Testis (tissue), 3 donors: ENCODE data around the gene SLC6A20. TPM values are rescaled to one million over a fixed set of nuclear protein-coding genes. Genes with fewer than 3 reads are reported as not detected.

Experiments
- DNase-seq: peaks from one replicate; pipeline ENCODE4 v3.0.0-alpha.2; 2019
- H3K27ac ChIP-seq, 2 donors: fragments of 200-600 bp; sonication (generic); one replicate each; pipeline ENCODE4 v1.5.1; 2019
- H3K27me3 ChIP-seq: fragments of 200-600 bp; sonication (generic); one replicate; pipeline ENCODE4 v1.5.1; 2019
- H3K36me3 ChIP-seq: fragments of 200-600 bp; sonication (generic); one replicate; pipeline ENCODE4 v1.5.1; 2017; ENCODE audit warnings: low read depth; ENCODE audit errors: missing control alignments
- H3K4me1 ChIP-seq: fragments of 200-600 bp; sonication (generic); one replicate; pipeline ENCODE4 v1.5.1; 2019
- H3K4me3 ChIP-seq, 2 donors: fragments of 200-600 bp; sonication (generic); one replicate each; pipeline ENCODE4 v1.5.1; 2017 to 2019
- H3K9me3 ChIP-seq: fragments of 200-600 bp; sonication (generic); one replicate; pipeline ENCODE4 v1.5.1; 2017
- POLR2A ChIP-seq: fragments of 450-650 bp; IDR thresholded peaks from one replicate; pipeline ENCODE4 v1.6.1; 2017; ENCODE audit warnings: antibody characterized with exemption, mild to moderate bottlenecking, moderate library complexity
- WGBS, 2 donors: methylation state at CpG; one replicate each; pipeline ENCODE4 v1.1.5; 2018; 5-methylcytosine and 5-hydroxymethylcytosine counted together
- intact Hi-C: fragments of 100-400 bp; cut with DNase I; formaldehyde crosslinking; loops from one replicate; pipeline ENCODE4 v1.15.1; 2023; ENCODE audit warnings: low total_unique reads
- polyA plus RNA-seq: library from polyadenylated mRNA; stranded (reverse); fragments of 350-450 nt; fragmentation: Illumina TruSeq; extraction: RNeasy Lipid Tissue Mini Kit (QIAGEN cat#74804); gene quantifications from one replicate; pipeline ENCODE4 v1.2.3, GENCODE V29; 2014; ENCODE audit warnings: low read depth, low replicate concordance; ENCODE audit not compliant: insufficient read depth
- total RNA-seq, 2 donors: library from RNA; depleted of rRNA; stranded (reverse); fragments of >200 nt; gene quantifications; one replicate each; pipeline ENCODE4 v1.2.3, GENCODE V29; 2016
- TF ChIP-seq, protein P1 (sequence below), 3 experiments: fragments of 450-650 bp in 2 of 3; fragments of 200-600 bp in 1 of 3; sonication (generic) in 1 of 3; IDR thresholded peaks; one replicate each; pipeline ENCODE4 v1.5.1; 2016 to 2019; ENCODE audit warnings: antibody characterized with exemption in 3 of 3, mild to moderate bottlenecking in 2 of 3, moderate library complexity in 1 of 3

The SLC6A20 gene
- total and polyA plus RNA-seq, 3 donors from 2014 or later, result 0.87 to 2.3 (median 2.3) TPM

DNA sequence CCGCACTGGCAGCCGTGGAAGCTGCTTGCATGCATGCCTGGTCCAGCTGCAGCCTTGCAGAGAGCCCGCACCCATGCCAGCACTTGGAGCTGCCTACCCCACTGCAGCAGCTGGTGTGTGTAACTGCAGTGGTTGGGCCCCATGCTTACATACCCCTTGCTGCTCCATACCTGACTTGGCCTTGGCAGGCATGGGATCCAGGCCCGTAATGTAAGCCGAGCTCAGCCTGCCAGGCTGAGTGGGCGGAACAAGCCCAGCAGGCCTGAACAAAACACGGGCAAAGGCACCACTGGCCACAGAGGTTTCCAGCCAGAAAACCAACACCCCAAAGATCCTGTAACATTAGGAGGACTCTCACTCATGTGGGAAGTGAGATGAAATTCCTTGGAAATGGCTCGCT, 48.3 kb downstream of the SLC6A20 start:
- 77 to 86% methylated on average over 5 to 6 of the region's 8 CpGs for WGBS, 2 donors
- Histone ChIP-seq H3K36me3 (no peaks in the 10 kb centered on the region), H3K27ac (no peak overlapping the region), H3K4me3 (no peak overlapping the region), H3K9me3 (no peaks in the 10 kb centered on the region), H3K27me3 (no peaks in the 10 kb centered on the region), H3K4me1 (no peaks in the 10 kb centered on the region)
- DNase-seq, result no peak
- TF ChIP-seq, protein P1, sequence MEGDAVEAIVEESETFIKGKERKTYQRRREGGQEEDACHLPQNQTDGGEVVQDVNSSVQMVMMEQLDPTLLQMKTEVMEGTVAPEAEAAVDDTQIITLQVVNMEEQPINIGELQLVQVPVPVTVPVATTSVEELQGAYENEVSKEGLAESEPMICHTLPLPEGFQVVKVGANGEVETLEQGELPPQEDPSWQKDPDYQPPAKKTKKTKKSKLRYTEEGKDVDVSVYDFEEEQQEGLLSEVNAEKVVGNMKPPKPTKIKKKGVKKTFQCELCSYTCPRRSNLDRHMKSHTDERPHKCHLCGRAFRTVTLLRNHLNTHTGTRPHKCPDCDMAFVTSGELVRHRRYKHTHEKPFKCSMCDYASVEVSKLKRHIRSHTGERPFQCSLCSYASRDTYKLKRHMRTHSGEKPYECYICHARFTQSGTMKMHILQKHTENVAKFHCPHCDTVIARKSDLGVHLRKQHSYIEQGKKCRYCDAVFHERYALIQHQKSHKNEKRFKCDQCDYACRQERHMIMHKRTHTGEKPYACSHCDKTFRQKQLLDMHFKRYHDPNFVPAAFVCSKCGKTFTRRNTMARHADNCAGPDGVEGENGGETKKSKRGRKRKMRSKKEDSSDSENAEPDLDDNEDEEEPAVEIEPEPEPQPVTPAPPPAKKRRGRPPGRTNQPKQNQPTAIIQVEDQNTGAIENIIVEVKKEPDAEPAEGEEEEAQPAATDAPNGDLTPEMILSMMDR (IDR thresholded peaks at IDR 0.05), result no peak
- TF ChIP-seq POLR2A, result no peak
- intact Hi-C loops, result no loop called here

GRCh38 chr3:45746777-45747622, 49.3 kb downstream of the SLC6A20 start:
- intact Hi-C loops, result no loop called here
- no peaks in the 10 kb centered on the region for H3K27me3 ChIP-seq
- H3K27ac ChIP-seq, result no peak overlapping the region
- TF ChIP-seq, protein P1 (IDR thresholded peaks at IDR 0.05), result no peak
- TF ChIP-seq POLR2A, result no peak
- no peak for DNase-seq
- no peaks in the 10 kb centered on the region for H3K36me3 ChIP-seq
- H3K4me1 ChIP-seq, result no peaks in the 10 kb centered on the region
- H3K4me3 ChIP-seq, result no peak overlapping the region
- WGBS, 2 donors, result 90 to 91% methylated on average over 14 to 17 of the region's 18 CpGs
- H3K9me3 ChIP-seq, result no peaks in the 10 kb centered on the region

- WGBS, 2 donors, result 94 to 96% methylated on average over 15 to 28 of the region's 32 CpGs
- Histone ChIP-seq H3K9me3 (no peaks in the 10 kb centered on the region), H3K4me1 (no peaks in the 10 kb centered on the region), H3K4me3 (no peak overlapping the region), H3K36me3 (no peaks in the 10 kb centered on the region), H3K27me3 (no peaks in the 10 kb centered on the region), H3K27ac (no peak overlapping the region)
- intact Hi-C loops, result no loop called here
- DNase-seq, result no peak
- TF ChIP-seq, protein P1 (IDR thresholded peaks at IDR 0.05), result no peak
- TF ChIP-seq POLR2A, result no peak
Observed at GRCh38 chr3:45746165-45746776, 50.1 kb downstream of the SLC6A20 start.

GRCh38 chr3:45742461-45743089, 53.8 kb downstream of the SLC6A20 start:
- no peaks in the 10 kb centered on the region for H3K4me1 ChIP-seq
- no peak overlapping the region for H3K27ac ChIP-seq
- DNase-seq, result no peak
- no peaks in the 10 kb centered on the region for H3K27me3 ChIP-seq
- no peak overlapping the region for H3K4me3 ChIP-seq
- no peaks in the 10 kb centered on the region for H3K9me3 ChIP-seq
- no peak for TF ChIP-seq POLR2A
- TF ChIP-seq, protein P1 (IDR thresholded peaks at IDR 0.05), result no peak
- WGBS, 2 donors, result 89 to 95% methylated on average over 3 to 4 of the region's 4 CpGs
- H3K36me3 ChIP-seq, result no peaks in the 10 kb centered on the region
- intact Hi-C loops, result no loop called here
